ENCODE measurements around the gene RPS3.
"Not testable (repeated sequence)": the region's sequence is repeated elsewhere in the genome, so short reads cannot be mapped to it uniquely, and the experiment has no call there.

The RPS3 gene

DNA sequence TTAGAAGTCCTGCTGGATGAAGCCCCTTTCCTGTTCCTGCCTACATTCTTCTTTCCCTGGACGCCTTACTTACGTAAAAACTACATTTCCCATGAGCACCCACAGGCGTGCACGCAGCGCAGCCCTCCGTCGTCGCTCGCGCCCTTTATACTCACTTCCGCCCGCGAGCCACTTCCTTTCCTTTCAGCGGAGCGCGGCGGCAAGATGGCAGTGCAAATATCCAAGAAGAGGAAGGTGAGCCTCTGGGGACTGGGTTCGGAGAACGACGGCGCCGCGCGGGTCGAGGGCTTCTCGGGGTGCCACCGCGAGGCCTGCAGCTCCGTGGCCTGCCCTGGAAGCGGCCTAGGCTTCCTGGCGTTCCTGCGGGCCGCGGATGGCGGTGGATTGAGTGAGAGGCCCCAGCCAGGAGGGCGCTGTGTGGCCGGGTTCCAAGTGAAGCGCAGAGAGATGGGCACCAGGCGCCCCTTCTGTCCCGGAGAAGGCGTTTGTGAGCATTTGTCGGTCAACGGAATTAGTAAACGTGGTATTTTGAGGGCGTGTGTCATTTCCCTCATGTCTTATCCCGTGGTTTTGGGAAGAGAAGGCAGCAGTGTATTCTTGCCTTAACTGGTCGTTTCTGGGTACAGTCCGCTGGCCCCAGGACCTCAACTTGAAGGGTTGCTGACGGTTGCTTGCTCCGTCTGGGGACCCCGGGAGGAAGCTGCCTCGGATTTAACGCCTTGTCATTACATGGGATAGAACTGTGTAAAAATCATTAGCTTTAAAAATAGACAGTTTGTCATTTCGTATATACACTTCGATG, at the start of gene RPS3:
RPS3 (plus strand) TSS at position 175 of the 802 bp plus-strand sequence; CDS start at position 205, 30 bp downstream.
- DNase-seq, result peak; percentile 89

- no peak for DNase-seq
Measured at GRCh38 chr11:75349521-75350116, 49.7 kb upstream of the RPS3 start.

GRCh38 chr11:75350122-75350742, 49.1 kb upstream of the RPS3 start:
- DNase-seq, result no peak

DNA sequence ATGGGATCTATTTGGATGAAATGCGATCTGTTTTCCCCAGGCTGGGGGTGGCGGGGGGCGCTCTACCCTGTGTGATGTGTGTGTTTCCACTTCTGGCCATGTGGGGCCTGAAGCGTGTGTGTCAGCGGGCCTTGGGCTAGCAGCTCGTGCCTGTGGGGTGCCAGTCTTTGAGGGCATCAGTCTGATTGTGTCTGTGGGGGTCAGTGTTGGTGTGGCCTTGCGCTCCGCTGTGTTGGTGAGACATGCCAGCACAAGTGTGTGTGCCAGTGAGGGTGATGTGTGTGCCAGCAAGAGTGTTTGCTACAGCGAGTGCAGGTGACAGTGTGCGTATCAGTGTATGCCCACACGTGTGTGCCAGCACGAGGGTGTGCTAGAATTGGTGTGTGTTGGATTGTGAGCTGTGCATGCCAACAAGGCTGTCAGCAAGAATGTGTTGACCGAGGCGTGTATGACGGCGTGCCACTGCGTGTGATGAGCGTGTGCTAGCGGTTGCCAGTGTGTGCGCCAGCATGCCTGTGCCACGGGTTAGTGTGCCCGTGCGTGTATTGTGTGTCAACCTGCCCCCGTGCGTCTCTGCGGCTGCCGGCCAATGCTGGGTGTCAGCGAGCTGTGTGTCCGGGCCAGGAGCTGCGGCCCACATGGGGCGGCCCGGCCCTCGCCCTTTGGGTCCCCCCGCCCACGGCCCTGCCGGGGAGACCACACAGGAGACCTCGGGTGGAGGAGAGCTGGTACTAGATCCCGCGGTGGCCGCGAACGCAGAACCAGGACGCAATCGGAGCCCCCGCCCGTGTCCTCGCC, 48.4 kb upstream of the RPS3 start:
- peak; percentile 42 for DNase-seq

- DNase-seq, result no peak
Measured at GRCh38 chr11:75351541-75351790, 47.9 kb upstream of the RPS3 start, which contains the start of gene ARRB1. ARRB1 (minus strand) TSS chr11:75351661; CDS start chr11:75351607, 54 bp downstream.

DNA sequence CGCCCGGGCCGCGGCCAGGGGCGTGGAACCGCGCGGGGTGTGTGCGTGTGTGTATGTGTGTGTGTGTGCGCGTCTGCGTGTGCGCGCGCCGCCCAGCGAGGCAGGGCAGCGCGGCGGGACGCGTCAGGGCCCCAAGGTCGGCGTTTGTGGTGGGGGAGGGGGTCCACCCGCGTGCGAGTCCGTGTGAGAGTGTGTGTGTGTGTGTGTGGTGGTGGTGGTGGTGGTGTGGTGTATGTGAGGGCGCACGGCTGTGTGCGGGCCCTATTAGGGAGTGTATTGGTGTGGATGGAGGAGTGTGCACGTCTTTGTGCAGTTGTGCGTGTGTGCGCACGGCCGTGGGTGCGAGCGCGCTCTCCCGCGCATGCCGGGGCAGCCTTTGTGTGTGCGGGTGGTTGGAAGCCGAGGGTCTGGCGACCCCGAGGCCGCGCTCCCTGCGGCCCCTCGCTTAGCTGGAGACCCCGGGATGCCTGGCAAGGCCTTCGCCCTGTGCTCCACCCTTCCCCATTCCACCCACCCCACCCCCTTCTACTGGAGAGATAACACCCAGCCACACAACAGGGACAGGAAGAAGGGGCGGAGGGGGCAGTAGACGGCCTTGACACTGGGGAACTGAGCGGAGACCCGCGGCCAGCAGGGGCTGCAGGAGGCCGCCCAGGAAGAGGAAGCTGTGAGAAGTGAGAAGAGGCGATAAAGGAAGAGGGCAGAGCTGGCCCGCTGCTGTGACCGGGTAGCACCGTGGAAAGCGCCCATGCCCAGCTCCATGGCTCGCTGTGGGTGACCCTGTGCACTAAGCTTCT, 47.3 kb upstream of the RPS3 start:
- peak; percentile 78 for DNase-seq

DNA sequence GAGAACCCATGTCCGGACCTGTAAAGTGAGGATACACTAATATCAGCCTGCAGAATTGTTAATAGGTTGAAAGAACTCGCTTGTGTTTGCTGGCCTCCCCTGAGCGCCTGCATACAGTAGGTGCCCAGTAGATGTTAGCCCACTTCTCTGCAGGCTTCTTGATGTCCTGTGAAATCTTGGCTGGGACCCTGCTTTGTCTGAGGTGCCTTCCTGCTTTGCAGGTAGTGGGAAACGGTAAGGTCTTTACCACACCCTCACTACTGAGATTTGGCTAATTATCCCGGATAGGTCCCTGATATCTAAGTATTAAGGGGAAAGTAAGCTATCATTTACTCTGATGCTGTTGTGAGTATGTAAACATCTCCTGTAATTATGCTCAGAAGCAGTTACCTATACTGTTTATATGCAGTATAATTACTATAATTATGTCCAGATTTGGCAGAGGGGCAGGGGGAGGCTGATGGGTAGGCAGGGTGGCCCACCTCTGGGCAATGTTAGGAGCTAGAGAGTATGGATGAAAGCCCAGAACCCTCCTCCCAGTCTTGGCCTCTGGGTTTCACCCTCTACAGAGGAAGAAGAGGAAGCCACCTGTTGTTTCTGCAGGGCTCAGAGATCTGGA, 46.6 kb upstream of the RPS3 start:
- no peak for DNase-seq

GRCh38 chr11:75355051-75355450, 44.3 kb upstream of the RPS3 start:
- no peak for DNase-seq

- no peak for DNase-seq
Measured at GRCh38 chr11:75356613-75357012, 42.7 kb upstream of the RPS3 start.

- not testable (repeated sequence) for DNase-seq
Measured at GRCh38 chr11:75362285-75362684, 37.0 kb upstream of the RPS3 start.

- no peak for DNase-seq
Measured at GRCh38 chr11:75365711-75366181, 33.6 kb upstream of the RPS3 start.

DNA sequence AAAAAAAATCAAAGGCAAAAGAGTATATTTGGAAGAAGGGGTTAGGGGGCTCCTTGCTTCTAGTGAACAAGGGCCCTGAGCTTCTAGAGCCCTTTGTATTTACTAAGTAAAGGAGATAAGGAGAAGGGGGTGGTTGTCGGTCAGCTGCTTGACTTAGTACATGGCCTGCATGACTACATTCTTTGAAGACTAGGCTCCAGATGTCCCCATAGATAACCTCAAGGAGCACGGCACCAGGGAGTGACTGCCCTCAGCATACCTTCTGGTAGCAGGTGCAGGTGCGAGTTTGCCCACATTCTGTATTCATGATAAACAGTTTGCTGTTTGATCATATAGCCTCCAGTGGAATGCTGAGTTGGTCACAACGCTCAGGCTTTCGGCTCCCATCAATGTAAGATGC, 32.5 kb upstream of the RPS3 start:
- DNase-seq, result not testable (repeated sequence)

DNA sequence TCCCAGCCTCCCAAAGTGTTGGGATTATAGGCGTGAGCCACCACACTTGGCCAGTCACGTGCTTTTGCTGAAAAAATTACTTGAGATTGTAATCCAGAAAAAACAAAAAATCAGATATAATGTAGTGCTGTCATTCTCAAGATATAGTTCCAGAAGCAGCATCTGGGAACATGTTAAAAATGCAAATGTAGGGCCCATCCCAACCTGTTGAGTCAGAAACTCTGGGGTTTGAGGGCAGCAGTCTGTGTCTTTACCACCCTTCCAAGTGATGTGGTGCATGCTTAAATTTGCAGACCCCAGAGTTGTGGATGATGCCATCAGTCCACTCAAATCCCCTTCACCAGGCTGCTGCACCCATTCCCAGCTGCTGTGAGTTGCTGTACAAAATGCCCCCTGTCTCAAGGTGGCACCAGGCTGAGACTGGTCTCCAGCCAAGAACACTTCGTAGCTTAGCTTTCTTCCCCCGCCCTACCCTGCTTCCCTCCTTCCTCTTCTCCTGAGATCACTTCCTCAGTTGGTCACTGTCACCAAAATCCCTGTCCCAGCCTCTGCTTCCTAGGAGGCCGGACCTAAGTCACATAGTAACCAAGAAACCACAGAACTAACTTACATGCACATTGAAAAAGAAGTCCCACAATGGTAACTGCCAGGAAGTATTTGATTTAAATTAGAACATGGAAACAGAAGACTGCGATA, 29.6 kb upstream of the RPS3 start:
- no peak for DNase-seq

- DNase-seq, result no peak
Measured at GRCh38 chr11:75371949-75372876, 27.1 kb upstream of the RPS3 start.

- no peak for DNase-seq
Measured at GRCh38 chr11:75373201-75373600, 26.1 kb upstream of the RPS3 start.

- DNase-seq, result no peak
Measured at GRCh38 chr11:75374646-75375045, 24.7 kb upstream of the RPS3 start.

GRCh38 chr11:75375626-75376025, 23.7 kb upstream of the RPS3 start:
- no peak for DNase-seq

- no peak for DNase-seq
Measured at GRCh38 chr11:75376175-75376574, 23.1 kb upstream of the RPS3 start.

DNA sequence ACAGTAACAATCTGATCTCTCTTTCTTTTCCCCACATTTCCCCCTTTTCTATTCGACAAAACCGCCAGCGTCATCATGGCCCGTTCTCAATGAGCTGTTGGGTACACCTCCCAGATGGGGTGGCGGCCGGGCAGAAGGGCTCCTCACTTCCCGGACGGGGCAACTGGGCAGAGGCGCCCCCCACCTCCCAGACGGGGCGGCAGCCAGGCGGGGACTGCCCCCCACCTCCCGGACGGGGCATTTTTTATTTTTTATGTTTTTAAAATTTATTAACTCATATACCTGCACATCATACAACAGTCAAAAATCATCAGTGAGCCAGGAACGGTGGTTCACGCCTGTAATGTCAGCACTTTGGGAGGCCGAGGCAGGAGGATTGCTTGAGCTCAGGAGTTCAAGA, 20.5 kb upstream of the RPS3 start:
- DNase-seq, result not testable (repeated sequence)

DNA sequence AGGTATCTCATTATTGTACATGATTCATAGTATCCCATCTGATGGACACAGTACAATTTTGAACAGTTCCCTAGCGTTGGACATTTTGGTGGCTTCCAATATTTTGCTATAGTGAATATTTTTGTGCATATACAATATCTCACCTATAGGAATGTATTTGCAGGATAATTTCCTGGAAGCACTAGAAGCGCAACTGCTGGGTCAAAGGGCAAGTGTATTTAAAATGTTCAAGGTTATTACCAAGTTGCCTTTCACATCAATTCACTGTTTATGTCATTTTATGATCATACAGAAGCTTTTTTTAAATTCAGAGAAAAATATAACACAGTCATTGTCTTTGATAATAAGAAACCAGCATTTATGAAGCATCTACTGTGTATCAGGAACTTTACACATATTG, 19.1 kb upstream of the RPS3 start:
- DNase-seq, result no peak
